Stimulated activated CD8-positive, alpha-beta memory T cell treated with anti-CD3 and anti-CD28 coated beads, Interleukin-7, amount 100 ng/mL, for 24 hours (primary cell): ENCODE data around the gene TSPAN18.

Source experiments
- DNase-seq: peaks from one replicate; pipeline ENCODE4 v3.0.0-alpha.2; 2020; ENCODE audit warnings: low read depth

Gene TSPAN18

GRCh38 chr11:44797051-44797450 is 70.3 kb downstream of the TSPAN18 start:
- DNase-seq = no peak

- no peak for DNase-seq
These were observed 71.3 kb downstream of the TSPAN18 start for GRCh38 chr11:44797886-44798606.

DNA sequence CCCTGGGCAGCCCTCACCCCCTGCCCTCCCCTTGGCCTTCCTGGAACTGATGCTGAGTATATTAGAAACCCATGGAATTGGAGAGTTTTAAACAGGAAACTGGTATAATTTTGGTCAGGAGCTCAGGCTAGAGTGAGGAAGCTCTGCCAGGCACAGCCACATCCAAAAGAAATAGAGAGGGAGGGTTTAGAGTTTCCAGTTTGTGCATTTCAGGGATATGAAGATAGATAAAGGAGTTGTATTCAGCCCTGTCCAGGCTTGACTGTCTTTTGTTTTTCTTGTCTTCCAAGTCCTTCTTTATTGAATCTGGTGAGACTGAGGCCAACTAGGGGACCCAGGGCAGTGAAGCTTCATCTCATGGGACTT is 71.8 kb downstream of the TSPAN18 start:
- DNase-seq = no peak

GRCh38 chr11:44799012-44799411 is 72.2 kb downstream of the TSPAN18 start:
- DNase-seq = no peak

DNA sequence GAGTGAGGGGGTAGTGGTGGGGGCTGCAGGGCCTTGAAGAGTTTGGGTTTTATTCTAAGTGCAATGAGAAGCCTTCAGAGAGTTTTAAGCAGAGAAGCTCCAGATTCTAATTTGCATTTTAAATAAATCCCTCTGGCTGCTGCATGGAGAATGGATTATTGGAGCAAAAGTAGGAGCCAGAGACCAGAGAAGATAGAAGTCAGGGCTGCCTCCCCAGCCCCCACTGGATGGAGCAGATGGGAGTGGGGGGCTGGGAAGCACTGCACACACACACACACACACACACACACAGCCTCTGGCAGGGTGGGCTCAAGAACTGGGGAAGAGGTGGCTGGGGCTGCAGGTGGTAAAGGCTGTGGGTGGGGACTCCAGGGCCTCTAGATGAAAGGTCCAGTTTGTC is 75.6 kb downstream of the TSPAN18 start:
- no peak for DNase-seq

DNA sequence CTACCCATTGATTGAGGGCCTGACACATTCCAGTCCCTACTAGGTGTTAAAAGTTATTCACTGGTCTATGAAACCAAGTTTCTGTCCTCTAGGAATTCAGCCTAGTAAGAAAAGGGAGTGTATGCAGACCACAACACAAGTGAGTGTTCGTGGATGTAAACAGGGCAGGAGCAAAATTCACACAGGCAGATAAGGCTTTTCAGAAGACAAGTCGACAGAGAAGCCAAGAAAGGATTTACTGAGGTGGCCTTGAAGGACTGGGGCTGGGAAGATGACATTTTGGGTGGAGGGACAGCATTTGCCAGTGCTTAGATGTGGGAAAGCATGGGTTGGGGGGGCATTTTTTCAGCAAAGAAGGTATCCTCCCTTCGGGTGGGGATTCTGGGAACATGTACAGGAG is 76.2 kb downstream of the TSPAN18 start:
- no peak for DNase-seq

GRCh38 chr11:44804449-44805437 is 78.0 kb downstream of the TSPAN18 start:
- DNase-seq = no peak

DNA sequence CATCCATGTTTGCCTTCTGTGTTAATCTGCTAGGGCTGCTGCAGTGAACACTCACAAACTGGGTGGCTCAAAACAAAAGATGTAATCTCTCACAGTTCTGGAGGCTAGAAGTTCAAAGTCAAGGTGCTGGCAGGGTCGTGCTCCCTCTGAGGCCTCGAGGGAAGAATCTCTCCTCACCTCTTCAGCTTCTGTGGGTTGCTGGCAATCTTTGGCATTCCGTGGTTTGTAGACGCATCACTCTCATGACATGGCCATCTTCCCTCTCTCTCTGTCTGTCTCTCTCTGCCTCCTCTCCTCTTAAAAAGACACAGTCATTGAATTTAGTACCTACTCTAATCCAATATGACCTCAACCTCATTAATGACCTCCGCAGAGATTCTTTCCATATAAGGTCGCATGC is 78.8 kb downstream of the TSPAN18 start:
- DNase-seq = no peak

DNA sequence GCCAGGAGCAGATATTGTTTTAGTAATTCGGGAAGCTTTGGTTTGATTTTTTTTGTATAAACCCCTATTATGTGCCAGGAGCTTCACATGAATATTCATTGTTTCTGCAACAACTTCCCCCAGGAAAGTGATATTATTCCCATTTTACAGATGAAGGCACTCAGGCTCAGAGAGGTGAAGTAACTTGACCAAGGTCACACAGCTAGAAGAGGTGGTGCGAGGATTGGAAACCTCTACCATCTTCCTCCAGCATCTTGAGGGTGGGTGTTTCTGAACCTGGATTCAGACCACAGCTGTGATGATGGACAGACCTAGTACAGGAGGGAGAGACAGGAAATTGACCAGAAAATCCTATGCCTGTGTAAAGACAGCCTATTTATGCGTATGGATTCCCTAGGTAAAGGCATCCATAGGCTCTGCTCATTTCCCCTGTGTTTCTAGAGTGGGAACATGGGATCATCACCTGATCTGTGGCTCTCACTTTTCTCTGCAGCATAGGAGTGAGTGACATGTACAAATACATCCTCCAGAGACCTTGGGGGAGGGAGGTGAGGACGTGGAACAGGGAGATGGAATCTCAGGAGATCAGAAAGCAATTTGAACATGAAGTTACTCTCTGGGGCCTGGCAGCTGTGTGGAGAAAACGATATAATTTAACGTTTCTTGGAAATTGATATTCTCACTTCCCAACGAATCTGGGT is 81.4 kb downstream of the TSPAN18 start:
- no peak for DNase-seq

DNA sequence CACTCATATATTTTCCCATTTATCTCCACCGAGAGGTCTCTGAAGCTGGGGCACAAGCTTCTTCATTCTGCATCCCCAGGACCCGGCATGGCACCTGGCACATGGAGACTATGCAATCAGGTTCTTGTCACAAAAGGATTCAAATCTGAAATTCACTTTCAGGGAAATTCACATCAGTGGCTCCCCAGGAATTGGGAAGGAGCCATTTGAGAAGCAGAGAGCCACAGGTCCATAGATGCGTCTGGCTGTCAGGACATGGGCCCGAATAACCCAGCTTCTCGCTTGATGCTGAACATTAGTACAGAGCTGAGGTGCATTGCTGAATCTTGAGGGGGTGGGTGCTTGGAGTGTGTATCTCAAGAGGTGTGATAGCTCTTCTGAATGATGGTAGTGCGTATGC is 82.5 kb downstream of the TSPAN18 start:
- DNase-seq = no peak

DNA sequence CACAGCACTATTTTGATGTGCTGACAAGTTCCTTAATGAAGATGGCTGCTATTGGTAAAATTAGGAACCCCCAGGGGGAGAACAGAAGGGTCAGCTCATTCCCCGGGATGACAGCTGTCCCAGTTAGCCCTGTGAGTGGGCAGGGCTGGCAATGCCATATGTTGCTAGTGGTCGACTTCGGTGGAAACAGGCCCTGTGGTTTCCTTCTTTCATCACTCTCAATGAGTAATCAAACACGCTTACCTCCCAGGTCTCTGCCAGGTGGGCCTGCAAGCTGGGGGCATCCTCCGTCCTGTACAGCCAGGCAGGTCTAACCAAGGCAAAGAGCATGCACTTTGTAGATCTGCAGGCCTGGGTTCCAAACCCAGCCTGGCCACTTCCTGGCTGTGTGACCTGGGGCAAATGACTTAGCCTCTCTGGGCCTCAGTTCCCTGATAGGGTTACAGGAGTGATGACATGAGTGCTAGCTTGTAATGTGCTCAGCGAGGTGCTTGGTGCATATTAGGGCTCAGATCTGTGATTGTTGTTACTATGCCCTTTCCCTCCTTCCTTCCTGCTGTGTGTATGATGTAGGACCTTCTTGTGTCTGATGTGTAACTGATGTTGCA is 85.2 kb downstream of the TSPAN18 start:
- DNase-seq = no peak

DNA sequence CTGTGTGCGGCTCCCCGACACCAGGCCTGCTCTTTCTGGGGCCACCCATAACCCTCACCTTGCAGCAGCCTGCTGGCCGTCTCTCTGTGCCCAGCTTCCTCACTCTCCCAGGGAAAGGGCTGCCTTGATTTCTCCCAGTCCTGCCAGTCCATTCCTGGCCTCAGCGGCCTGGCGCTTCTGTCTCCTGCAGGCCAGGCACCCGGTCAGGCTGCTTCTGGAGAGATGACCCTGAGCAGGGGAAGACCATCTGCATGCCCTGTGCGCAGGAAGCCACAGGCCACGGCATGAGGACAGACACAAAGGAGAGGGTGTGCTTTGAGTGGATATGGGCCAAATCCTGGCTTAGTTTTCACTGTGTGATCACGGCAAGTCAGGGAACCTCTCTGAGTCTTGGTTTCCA is 86.2 kb downstream of the TSPAN18 start:
- no peak for DNase-seq

DNA sequence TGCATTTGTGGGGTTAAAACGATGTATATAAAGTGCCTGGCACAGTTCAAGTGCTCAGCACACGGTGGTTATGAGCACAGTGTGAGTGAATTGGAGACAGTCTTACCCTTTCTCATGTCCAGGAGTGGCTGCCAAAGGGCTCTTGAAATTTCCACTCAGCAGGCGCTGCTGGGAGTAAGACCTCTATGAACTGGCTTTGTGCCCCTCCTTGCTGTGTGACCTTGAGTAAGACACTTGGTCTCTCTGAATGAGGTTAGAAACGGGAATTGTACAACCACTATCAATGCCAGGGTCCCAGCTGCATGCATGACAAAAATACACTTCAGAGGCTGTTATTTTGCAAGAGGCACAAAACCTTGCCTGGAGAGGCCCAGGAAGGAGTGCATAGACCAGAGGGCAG is 86.6 kb downstream of the TSPAN18 start:
- no peak for DNase-seq

DNA sequence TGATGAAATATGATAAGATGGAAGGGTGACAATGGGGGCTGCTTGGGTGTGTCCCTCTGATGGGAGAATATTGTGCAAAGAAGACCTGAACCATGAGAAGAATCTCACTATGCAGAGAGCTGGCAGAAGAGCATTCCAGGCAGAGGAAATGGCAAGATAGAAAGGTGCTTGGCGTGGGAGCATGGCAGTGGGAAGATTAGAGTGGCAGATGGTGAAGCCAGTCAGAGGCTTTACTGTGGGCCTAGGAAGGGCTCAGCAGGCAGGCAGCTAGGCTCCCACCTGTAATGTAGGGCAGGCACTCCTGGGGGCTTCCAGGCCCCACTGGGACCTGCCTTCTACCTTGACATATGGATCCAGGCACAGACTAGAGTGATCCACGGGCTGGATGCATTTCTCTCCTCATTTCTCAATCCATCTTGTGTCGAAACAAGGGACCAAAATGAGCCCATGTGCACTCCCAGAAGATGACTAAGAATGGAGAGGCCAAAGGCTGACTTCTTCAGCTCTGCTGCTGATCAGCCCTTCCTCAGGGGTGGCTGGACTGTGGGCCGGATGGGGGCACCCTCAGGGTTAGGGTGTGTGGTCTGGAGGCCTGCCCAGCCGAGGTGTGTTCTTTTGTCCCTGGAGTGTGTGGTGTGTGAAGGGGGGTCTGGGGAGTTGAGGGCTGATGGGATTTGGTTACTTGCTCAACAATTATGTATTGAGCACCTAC is 88.3 kb downstream of the TSPAN18 start:
- no peak for DNase-seq

GRCh38 chr11:44815917-44816456 is 89.2 kb downstream of the TSPAN18 start:
- no peak for DNase-seq

DNA sequence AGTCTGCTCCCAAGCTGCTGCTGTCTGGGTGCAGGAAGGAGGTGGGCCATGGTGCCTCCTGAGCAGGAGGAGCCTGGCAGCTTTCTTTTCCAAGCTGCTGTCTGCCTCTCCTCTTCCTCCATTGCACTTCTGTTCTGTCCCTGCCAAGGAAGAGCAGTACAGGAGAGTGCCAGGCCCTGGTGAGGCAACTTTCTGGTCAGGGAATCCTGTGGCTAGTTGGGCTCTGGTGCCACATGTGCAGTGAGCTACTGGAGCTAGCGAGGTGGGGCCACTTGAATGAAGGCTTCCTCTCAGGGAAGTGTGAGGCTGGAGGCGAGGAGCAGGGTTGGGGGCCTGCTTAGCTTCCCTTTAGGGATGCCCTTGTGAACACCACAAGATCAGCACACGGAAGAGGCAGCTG is 90.0 kb downstream of the TSPAN18 start:
- DNase-seq = no peak

DNA sequence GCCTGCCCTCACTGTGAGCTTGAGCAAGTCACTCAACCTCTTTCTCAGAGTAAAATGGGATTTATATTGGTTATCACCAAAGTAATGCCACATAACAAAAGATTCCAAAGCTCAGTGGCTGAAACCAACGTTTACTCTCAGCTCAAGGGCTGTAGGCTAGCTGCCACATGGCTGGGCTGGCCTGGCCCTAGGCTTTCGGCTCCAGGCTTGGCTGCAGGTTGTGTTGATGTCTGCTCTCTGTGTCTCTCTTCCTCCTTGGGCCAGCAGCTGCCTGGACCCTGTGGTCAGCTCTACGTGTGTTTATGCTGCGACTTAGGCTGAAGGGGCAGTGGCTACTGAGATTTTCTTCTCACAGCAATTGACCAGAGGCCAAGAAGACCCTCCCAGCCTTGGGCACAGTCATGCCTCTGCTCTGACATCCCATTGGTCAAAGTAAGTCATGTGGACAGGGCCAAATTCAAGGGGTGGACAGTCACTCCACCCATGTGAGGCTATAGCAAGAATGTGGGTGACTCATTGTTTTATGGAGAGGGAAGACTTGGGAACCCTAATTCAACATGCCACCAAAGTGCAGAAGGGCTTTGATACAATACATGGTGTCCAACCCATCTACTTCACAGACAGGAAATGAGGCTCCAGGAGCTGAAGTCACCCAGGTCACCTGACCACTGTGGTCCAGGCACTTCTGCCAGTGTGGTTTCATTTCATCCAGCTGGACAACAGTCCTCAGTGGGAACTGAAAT is 90.6 kb downstream of the TSPAN18 start:
- DNase-seq = no peak

DNA sequence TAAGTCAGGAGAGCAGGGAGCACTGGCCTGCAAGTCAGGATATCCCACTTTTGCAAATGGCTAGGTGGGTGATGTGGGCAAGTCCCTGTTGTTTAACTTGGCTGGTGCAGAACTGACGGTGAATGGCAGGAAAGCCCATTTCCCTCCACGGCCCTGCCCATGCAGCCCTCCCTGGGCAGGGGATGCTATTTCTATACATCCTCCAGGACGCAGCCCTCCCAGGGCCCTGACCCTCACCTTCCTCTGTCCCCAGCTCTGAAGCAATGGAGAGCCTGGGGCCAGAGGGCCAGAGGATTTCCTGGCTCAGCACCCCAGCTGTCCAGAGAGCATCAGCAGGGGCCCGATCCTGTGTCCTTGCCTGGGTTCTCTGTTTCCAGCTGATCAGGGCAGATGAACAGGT is 91.3 kb downstream of the TSPAN18 start:
- DNase-seq = no peak

GRCh38 chr11:44819346-44819745 is 92.6 kb downstream of the TSPAN18 start:
- DNase-seq = no peak

DNA sequence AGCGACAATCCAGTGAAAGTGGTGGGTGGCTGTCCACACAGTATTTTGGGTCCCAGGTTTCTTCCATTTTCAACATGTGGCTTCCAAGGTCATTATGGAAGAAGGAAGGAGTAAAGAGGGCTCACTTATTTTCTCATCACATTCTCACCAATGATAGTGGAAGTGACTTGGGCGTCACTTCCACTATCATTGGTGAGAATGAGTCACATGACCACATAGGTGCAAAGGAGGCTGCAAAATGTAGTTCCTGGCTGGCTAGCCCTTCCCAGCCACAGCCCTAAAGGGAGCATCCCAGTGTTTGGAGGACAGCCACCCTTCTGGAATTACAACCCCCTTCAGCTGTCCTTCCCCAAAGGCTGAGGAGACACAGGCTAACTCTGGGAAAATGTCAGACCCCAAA is 95.6 kb downstream of the TSPAN18 start:
- no peak for DNase-seq

DNA sequence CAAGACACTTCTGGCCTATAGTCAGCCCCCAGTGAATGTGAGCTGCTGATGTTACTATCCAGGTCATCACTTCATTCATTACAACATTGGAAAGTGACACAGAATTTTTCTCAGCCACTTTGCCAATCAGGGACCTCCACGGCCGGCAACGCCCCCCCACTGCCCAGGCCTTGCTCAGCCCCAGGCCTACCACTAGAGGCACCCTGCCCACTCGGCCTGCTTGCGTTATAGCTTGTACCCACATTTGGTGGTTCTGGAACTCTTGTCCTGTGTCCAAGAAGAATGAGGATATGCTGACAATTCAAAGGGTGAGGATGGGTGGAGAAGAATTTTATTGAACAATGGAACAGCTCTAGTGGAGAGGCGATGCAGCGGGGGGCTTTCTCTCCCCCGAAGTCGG is 96.2 kb downstream of the TSPAN18 start:
- no peak for DNase-seq
